ENCODE measurements around the gene TMPRSS6.

Gene TMPRSS6

GRCh38 chr22:37140686-37141323 lies 31.3 kb upstream of the TMPRSS6 start:
- no peak for DNase-seq (ENCODE audit: low read depth)

DNA sequence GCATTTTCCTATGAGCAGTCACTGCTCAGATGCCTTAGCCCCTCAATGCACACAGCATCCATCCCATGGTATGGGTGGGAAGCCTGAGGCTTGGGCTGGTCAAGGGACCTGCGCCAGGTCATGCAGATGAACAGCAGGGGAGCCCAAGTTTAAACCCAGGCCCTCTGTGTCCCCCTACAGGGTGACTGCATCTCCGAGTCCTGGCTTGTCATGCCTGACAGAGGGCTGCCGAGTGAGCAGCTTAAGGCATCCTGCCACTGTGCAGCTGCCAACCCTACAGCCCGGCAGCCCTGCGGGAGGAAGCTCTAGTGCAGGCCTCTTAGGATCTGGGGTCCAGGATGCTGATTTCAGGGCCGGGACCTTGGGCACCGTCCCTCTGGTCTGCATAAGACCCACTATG lies 30.2 kb upstream of the TMPRSS6 start:
- DNase-seq (ENCODE audit: low read depth) = no peak

DNA sequence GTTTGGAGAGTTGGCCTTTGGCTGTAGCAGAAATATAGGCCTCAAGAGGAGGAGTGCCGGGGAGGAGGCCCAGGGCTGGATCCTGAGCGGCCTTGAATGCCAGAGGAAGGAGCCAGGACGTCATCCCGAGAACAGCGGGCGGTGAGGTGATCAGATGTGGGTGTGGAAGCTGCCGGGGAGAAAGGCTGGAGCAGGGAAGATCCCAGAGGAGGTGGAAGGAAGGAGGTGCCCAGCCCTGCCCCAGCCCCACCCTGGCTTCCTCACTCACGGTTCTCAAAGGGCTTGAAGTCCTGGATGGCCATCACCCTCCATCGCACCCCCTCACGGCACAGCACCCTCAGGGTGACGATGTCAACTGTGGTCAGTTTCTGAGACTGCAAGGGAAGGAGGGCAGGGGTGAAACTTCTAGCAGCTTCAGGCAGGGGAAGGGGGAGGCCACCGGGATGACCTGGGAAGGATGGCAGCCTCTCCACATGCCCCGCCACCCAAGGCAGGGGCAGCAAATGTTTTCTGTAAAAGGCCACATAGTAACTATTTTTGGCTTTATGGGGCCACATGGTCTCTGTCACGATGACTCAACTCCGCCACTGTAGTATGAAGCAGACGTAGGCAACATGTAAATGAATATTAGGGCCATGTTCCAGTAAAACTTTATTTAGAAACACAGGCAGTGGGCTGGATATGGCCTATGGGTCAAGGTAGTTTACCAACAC lies 29.5 kb upstream of the TMPRSS6 start:
- no peak for DNase-seq (ENCODE audit: low read depth)

- DNase-seq (ENCODE audit: low read depth) = no peak
Measured at GRCh38 chr22:37137903-37138665, 28.6 kb upstream of the TMPRSS6 start.

DNA sequence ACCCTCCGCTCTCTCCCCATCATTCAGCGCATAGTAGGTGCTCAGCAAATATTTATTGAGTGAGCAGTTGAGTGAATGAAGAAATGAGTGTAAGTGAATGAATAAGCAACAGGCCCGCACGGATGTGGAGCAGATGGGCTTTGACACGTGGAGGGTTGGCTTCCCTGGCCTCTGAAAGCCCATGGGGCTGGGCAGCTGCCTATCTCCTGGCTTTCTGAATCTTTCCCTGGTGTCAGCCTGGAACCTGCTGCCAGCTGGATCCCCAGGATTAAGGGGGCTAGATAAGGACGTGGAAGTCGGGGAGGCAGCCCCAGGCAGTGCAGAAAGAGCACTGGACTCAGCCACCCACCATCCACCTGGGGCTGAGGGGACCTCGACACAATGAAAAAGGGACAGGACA lies 27.6 kb upstream of the TMPRSS6 start:
- DNase-seq (ENCODE audit: low read depth) = no peak

DNA sequence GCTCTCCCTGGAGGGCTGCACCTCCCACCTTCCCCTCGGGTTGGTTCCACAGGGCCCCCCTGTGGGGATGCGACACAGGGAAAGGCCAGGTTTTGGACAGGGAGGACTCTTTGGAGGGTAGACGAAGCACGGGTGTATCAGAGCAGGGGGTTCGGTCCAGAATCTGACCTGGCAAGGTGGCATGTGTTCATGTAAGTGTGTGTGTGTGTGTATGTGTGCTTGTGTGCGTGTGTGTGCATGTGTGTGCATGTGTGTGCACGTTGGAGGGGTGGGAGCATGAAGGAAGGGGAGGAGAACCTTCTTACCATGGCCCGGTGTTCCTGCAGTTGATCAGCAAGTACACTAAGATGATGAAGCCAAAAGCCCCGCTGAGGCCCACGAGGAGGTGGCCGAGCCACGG lies 25.5 kb upstream of the TMPRSS6 start:
- DNase-seq (ENCODE audit: low read depth) = no peak

DNA sequence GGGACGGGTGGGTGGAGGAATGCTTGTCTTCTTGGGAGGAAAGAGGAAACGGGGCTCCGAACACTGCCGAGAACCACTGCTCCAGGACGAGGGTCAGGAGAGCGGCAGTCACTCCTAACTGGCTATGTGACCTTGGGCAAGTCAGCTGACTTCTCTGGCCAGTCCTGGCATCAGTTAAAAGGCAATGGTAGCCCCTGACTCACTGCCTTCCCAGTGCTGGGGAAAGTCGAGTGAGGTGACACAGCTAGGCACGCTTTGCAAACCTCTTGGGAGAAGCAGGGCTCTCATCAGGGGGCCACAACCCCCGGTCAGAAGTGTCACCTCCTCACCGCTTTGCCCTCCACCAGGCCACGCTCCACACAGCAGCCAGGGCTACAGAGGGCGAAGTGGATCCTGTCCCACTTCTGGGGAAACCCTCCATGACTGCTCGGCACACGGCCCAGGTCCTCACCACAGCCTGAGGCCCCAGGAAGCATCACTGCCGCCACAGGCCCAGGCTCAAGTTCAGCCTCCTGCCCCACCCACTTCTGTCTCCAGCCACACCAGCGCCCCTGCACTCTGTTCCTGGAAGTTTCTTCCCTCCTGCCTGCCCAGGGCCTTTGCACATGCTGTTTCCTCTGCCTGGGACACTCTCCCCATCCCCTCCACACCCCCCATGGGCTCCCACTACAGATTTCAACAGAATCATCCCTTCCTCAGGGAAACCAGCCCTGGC lies 23.9 kb upstream of the TMPRSS6 start:
- no peak for DNase-seq (ENCODE audit: low read depth)

DNA sequence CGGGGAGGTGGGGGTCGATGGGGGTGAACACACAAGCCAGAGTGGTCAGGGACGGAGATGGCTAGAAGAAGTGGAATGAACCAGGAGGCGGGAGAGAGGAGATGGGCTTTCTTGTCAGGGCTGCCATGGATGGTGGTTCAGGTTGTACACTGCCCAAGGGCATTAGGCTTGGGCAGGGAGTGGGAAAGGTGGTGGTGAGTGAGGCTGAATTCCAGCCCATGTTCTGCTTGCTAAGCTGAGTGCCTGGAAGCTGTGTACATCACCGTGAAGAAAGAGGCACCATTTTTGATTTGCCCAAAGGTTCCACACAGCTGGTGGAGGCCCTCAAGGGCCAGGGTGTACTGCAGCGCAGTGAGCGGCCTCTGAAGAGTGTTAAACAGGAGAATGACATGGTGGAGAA lies 23.3 kb upstream of the TMPRSS6 start:
- no peak for DNase-seq (ENCODE audit: low read depth)

- DNase-seq (ENCODE audit: low read depth) = no peak
Measured at GRCh38 chr22:37129866-37130441, 20.4 kb upstream of the TMPRSS6 start.

GRCh38 chr22:37128555-37129281 lies 19.2 kb upstream of the TMPRSS6 start:
- no peak for DNase-seq (ENCODE audit: low read depth)

GRCh38 chr22:37127350-37127878 lies 17.9 kb upstream of the TMPRSS6 start:
- no peak for DNase-seq (ENCODE audit: low read depth)

DNA sequence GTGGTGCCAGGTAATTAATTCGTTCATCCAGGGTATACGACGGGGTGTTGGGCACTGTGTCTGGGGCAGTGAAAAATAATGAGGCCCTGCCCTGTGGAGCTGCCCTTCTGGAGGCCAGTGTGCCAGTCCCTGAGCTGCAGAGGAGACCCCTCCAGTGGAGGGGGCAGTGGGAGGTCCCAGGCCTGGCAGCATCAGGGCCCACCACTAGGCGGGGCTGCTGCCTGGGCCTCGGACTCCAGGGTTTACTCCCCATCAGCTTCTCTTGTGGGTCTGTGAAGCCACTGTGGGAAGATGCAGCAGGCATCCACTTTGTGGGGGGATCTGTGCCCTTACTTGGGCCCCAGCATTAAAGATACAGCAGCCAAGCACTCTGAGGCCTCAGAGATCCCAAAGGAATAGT lies 17.4 kb upstream of the TMPRSS6 start:
- DNase-seq (ENCODE audit: low read depth) = no peak

DNA sequence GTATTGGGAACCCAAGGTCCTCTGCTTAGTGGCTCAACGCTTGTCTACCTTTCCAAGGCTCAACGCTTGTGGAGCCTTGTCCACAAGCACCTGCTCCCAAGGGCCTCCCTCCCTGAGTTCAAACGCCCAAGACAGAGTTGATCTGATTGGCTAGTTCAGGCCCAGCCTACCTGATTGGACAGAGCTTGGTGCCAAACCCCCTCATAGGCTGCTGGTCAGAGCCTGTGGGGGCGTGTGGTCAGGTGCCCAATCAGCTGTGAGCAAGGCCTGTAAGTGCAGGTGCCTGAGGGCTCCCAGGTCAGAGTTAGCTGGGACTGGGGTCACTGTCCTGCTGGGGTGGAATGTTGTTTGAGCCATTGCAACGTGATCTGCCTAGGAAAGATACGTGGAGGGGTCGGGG lies 16.9 kb upstream of the TMPRSS6 start:
- peak; percentile 30 for DNase-seq (ENCODE audit: low read depth)

GRCh38 chr22:37123649-37124048 lies 14.1 kb upstream of the TMPRSS6 start:
- DNase-seq (ENCODE audit: low read depth) = no peak

- no peak for DNase-seq (ENCODE audit: low read depth)
Measured at GRCh38 chr22:37122598-37123180, 13.2 kb upstream of the TMPRSS6 start.

- peak; percentile 39 for DNase-seq (ENCODE audit: low read depth)
Measured at GRCh38 chr22:37121887-37122591, 12.5 kb upstream of the TMPRSS6 start.

DNA sequence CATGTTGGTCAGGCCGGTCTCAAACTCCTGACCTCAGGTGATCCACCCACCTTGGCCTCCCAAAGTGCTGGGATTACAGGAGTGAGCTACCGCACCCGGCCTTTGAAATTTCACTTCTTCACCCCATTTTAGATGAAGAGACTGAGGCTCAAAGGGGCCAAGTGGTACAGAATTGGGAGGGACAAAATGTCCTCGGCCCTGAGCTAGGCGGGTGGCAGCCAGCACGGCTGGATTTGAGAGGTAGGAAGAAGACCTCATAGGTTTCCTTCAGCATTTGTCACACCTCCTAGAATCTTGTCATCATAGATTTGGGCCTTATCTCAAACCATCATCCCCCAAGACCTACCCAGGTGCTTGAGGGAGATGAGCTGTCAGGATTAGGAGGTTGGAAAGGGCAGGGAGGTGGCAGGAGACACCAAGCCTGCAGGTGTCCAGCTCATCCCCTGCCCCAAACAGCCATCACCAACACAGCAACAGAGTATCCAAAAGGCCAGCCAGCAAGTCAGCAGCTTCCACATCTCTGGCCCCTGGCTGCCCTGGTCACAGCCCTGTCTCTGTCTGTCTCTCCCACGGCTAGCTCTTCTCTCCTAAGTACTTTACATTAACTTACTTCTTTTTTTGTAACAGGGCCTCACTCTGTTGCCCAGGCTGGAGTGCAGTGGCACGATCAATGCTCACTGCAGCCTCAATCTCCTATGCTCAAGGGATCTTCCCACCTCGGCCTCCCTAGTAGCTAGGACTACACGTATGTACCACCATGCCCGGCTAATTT lies 11.2 kb upstream of the TMPRSS6 start:
- DNase-seq (ENCODE audit: low read depth) = no peak

DNA sequence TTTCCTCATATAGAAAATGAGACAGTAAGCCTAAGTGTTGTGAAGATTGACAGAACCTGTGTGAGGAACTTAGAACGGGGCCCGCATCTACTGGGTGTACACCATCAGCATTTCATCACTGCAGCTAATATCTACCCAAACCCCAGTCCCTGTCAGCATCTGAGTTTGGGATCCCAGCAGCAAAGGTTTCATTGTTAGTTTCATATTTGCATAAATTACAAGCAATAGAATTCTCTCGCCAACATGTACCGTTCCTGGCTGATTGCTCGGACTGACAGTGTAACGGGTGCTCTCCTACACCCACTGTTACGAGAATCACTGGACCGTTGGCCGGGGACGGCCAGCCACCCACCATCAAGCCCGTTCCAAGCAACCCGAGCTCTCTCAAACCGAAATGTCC lies 10.4 kb upstream of the TMPRSS6 start:
- DNase-seq (ENCODE audit: low read depth) = no peak

GRCh38 chr22:37118083-37118482 lies 8.6 kb upstream of the TMPRSS6 start:
- no peak for DNase-seq (ENCODE audit: low read depth)
